HL-60 (cell line): ENCODE results near the gene NEK10.

Source experiments
- CTCF ChIP-seq: IDR thresholded peaks from one replicate; pipeline ENCODE4 v1.5.1; 2011; ENCODE audit warnings: low read length, control low read depth, inconsistent platforms; ENCODE audit not compliant: insufficient read depth
- POLR2AphosphoS5 ChIP-seq: IDR thresholded peaks from 2 replicates; pipeline ENCODE4 v1.6.1; 2012; ENCODE audit warnings: low read depth
- REST ChIP-seq: IDR thresholded peaks from 2 replicates; pipeline ENCODE4 v1.6.1; 2012; ENCODE audit warnings: low read depth; ENCODE audit not compliant: insufficient replicate concordance

GRCh38 chr3:27290760-27291159, 78.4 kb downstream of the NEK10 start:
- TF ChIP-seq CTCF, result no peak
- TF ChIP-seq POLR2AphosphoS5, result no peak
- no peak for TF ChIP-seq REST
